ENCODE results near the gene FOXC2. TPM values are rescaled to one million over a fixed set of nuclear protein-coding genes. Genes with fewer than 3 reads are reported as not detected.
A peak's percentile ranks its signal among the peaks of the same experiment; 100 is the strongest.

FOXC2 gene
- total and polyA plus RNA-seq, 2 donors (not counting 1 experiment from before 2014, with no cell fraction given) = 0.50 to 1.1 TPM

GRCh38 chr16:86580063-86580790, 13.6 kb downstream of the FOXC2 start:
- H3K4me1 ChIP-seq (ENCODE audit: control insufficient read depth, extremely low read depth, insufficient read depth, low read length) = peaks cover 28% of the 10 kb centered on the region
- H3K27ac ChIP-seq (ENCODE audit: insufficient read depth, low read length) = peak overlapping the region; percentile 97
- peaks cover 58% of the 10 kb centered on the region for H3K79me2 ChIP-seq (ENCODE audit: control insufficient read depth, insufficient read depth, low read length)
- no peaks in the 10 kb centered on the region for H3K9me3 ChIP-seq (ENCODE audit: control insufficient read depth, insufficient read depth, low read depth, low read length)
- peak; percentile 56 to 69 for DNase-seq (ENCODE audit: low read depth in 2 of 2)
- TF ChIP-seq CTCF (conservative IDR thresholded peaks at IDR 0.05 in 1 of 2, IDR thresholded peaks at IDR 0.05 in 1 of 2; ENCODE audit: low read depth in 1 of 2, low read length in 2 of 2) (no peak), EZH2 (IDR thresholded peaks at IDR 0.05; ENCODE audit: low read length, missing control alignments) (no peak)
- peak overlapping the region; percentile 83 for H3K9ac ChIP-seq (ENCODE audit: insufficient read depth, low read length)
- H3K27me3 ChIP-seq (ENCODE audit: control insufficient read depth, insufficient read depth, low read length) = no peaks in the 10 kb centered on the region
- no peak overlapping the region for H2AFZ ChIP-seq (ENCODE audit: low read length)
- H3K36me3 ChIP-seq (ENCODE audit: control insufficient read depth, insufficient read depth, low read length) = peaks cover 4% of the 10 kb centered on the region
- peak overlapping the region; percentile 93 for H3K4me2 ChIP-seq (ENCODE audit: extremely low read depth, insufficient read depth, low read length)
- H4K20me1 ChIP-seq (ENCODE audit: control insufficient read depth, extremely low read depth, insufficient read depth, low read length) = no peaks in the 10 kb centered on the region
- H3K4me3 ChIP-seq (replicated peaks in 1 of 4; ENCODE audit: control extremely low read depth in 1 of 4, insufficient read depth in 1 of 4, low read depth in 3 of 4, low read length in 4 of 4) = peak overlapping the region; percentile 62 to 79 (median 74)

- H3K4me2 ChIP-seq (ENCODE audit: extremely low read depth, insufficient read depth, low read length) = peak overlapping the region; percentile 93
- peak overlapping the region; percentile 97 for H3K27ac ChIP-seq (ENCODE audit: insufficient read depth, low read length)
- H3K9ac ChIP-seq (ENCODE audit: insufficient read depth, low read length) = peak overlapping the region; percentile 32
- no peaks in the 10 kb centered on the region for H3K27me3 ChIP-seq (ENCODE audit: control insufficient read depth, insufficient read depth, low read length)
- no peaks in the 10 kb centered on the region for H3K9me3 ChIP-seq (ENCODE audit: control insufficient read depth, insufficient read depth, low read depth, low read length)
- peaks cover 33% of the 10 kb centered on the region for H3K4me1 ChIP-seq (ENCODE audit: control insufficient read depth, extremely low read depth, insufficient read depth, low read length)
- no peaks in the 10 kb centered on the region for H4K20me1 ChIP-seq (ENCODE audit: control insufficient read depth, extremely low read depth, insufficient read depth, low read length)
- peaks cover 58% of the 10 kb centered on the region for H3K79me2 ChIP-seq (ENCODE audit: control insufficient read depth, insufficient read depth, low read length)
- H3K4me3 ChIP-seq (replicated peaks in 1 of 4; ENCODE audit: control extremely low read depth in 1 of 4, insufficient read depth in 1 of 4, low read depth in 3 of 4, low read length in 4 of 4) = peak overlapping the region; percentile 62 to 79 (median 74)
- H3K36me3 ChIP-seq (ENCODE audit: control insufficient read depth, insufficient read depth, low read length) = peaks cover 4% of the 10 kb centered on the region
- H2AFZ ChIP-seq (ENCODE audit: low read length) = no peak overlapping the region
- DNase-seq (ENCODE audit: low read depth in 2 of 2) = no peak
- no peak for TF ChIP-seq CTCF (conservative IDR thresholded peaks at IDR 0.05 in 1 of 2, IDR thresholded peaks at IDR 0.05 in 1 of 2; ENCODE audit: low read depth in 1 of 2, low read length in 2 of 2)
- TF ChIP-seq EZH2 (IDR thresholded peaks at IDR 0.05; ENCODE audit: low read length, missing control alignments) = no peak
These were observed 14.2 kb downstream of the FOXC2 start for GRCh38 chr16:86580791-86581170.

- H3K9ac ChIP-seq (ENCODE audit: insufficient read depth, low read length) = no peak overlapping the region
- H4K20me1 ChIP-seq (ENCODE audit: control insufficient read depth, extremely low read depth, insufficient read depth, low read length) = no peaks in the 10 kb centered on the region
- H3K27ac ChIP-seq (ENCODE audit: insufficient read depth, low read length) = peak overlapping the region; percentile 97
- H3K79me2 ChIP-seq (ENCODE audit: control insufficient read depth, insufficient read depth, low read length) = peaks cover 57% of the 10 kb centered on the region
- H3K27me3 ChIP-seq (ENCODE audit: control insufficient read depth, insufficient read depth, low read length) = no peaks in the 10 kb centered on the region
- peaks cover 38% of the 10 kb centered on the region for H3K4me1 ChIP-seq (ENCODE audit: control insufficient read depth, extremely low read depth, insufficient read depth, low read length)
- no peak overlapping the region for H2AFZ ChIP-seq (ENCODE audit: low read length)
- peak in 1 of 2 donors; percentile 60 for DNase-seq (ENCODE audit: low read depth in 2 of 2)
- H3K4me2 ChIP-seq (ENCODE audit: extremely low read depth, insufficient read depth, low read length) = peak overlapping the region; percentile 93
- no peaks in the 10 kb centered on the region for H3K9me3 ChIP-seq (ENCODE audit: control insufficient read depth, insufficient read depth, low read depth, low read length)
- TF ChIP-seq CTCF (conservative IDR thresholded peaks at IDR 0.05 in 1 of 2, IDR thresholded peaks at IDR 0.05 in 1 of 2; ENCODE audit: low read depth in 1 of 2, low read length in 2 of 2) (no peak), EZH2 (IDR thresholded peaks at IDR 0.05; ENCODE audit: low read length, missing control alignments) (no peak)
- peaks cover 4% of the 10 kb centered on the region for H3K36me3 ChIP-seq (ENCODE audit: control insufficient read depth, insufficient read depth, low read length)
- peak overlapping the region; percentile 62 to 79 (median 74) for H3K4me3 ChIP-seq (replicated peaks in 1 of 4; ENCODE audit: control extremely low read depth in 1 of 4, insufficient read depth in 1 of 4, low read depth in 3 of 4, low read length in 4 of 4)
These were observed 14.8 kb downstream of the FOXC2 start for GRCh38 chr16:86581458-86581857.
